Naive thymus-derived CD4-positive, alpha-beta T cell (primary cell): Measurements from ENCODE around the gene UBC. TPM values are rescaled to one million over a fixed set of nuclear protein-coding genes. Genes with fewer than 3 reads are reported as not detected.

Experiments used
- ATAC-seq: fragments of 150-1000 bp; cut with Tn5 transposase; 2 replicates; pipeline ENCODE4 v1.10.0; 2021; ENCODE audit warnings: mild to moderate bottlenecking, moderate library complexity
- CTCF ChIA-PET: fragments of 350-600 bp; sonication (Branson Sonifier 250); formaldehyde crosslinking; loops from one replicate; lab custom pipeline; 2021; ENCODE audit warnings: antibody characterized with exemption; lab: Charles Lee
- POLR2A ChIA-PET: fragments of 350-600 bp; sonication (Branson Sonifier 250); formaldehyde crosslinking; loops from one replicate; lab custom pipeline; 2021; ENCODE audit warnings: antibody characterized with exemption, inconsistent platforms; lab: Charles Lee
- DNase-seq, 9 donors: peaks; one replicate each; pipeline versions ENCODE4 v3.0.0 to v3.0.0-alpha.2; 2020 to 2022; ENCODE audit warnings: mixed read lengths in 1 of 9
- H3K27ac ChIP-seq: one replicate; pipeline ENCODE4 v1.7.0; 2013; ENCODE audit warnings: mild to moderate bottlenecking, low read depth, low read length, moderate library complexity
- H3K27me3 ChIP-seq, 2 donors: one replicate each; pipeline ENCODE4 v1.7.0; 2013; ENCODE audit warnings: low read length in 2 of 2, mild to moderate bottlenecking in 2 of 2, moderate library complexity in 2 of 2; ENCODE audit not compliant: control insufficient read depth in 2 of 2, insufficient read depth in 2 of 2
- H3K36me3 ChIP-seq, 3 experiments: 1 replicate in 2 of 3; 2 replicates in 1 of 3; pipeline ENCODE4 v1.7.0; 2013; ENCODE audit warnings: low read length in 3 of 3, mild to moderate bottlenecking in 3 of 3, moderate library complexity in 1 of 3; ENCODE audit not compliant: insufficient read depth in 3 of 3, control insufficient read depth in 2 of 3
- H3K4me1 ChIP-seq, 2 donors: one replicate each; pipeline ENCODE4 v1.7.0; 2013; ENCODE audit warnings: low read length in 2 of 2, mild to moderate bottlenecking in 2 of 2, moderate library complexity in 1 of 2; ENCODE audit not compliant: control insufficient read depth in 2 of 2, insufficient read depth in 2 of 2
- H3K4me3 ChIP-seq: 2 replicates; pipeline ENCODE4 v1.7.0; 2013; ENCODE audit warnings: mild to moderate bottlenecking, low read length
- H3K9me3 ChIP-seq, 3 experiments: 1 replicate in 2 of 3; 2 replicates in 1 of 3; pipeline ENCODE4 v1.7.0; 2013; ENCODE audit warnings: low read length in 3 of 3; ENCODE audit not compliant: control insufficient read depth in 2 of 3
- H3K27ac Mint-ChIP-seq, 9 donors: one replicate each; pipeline ENCODE4 v1.8.0; 2020 to 2022; ENCODE audit warnings: mixed read lengths in 9 of 9, mild to moderate bottlenecking in 8 of 9, moderate library complexity in 5 of 9, inconsistent platforms in 2 of 9
- H3K27me3 Mint-ChIP-seq, 5 donors: one replicate each; pipeline ENCODE4 v1.8.0; 2021 to 2022; ENCODE audit warnings: mixed read lengths in 5 of 5, mild to moderate bottlenecking in 1 of 5
- H3K36me3 Mint-ChIP-seq, 5 donors: one replicate each; pipeline ENCODE4 v1.8.0; 2020 to 2022; ENCODE audit warnings: mixed read lengths in 5 of 5, mild to moderate bottlenecking in 3 of 5, inconsistent platforms in 1 of 5
- H3K4me1 Mint-ChIP-seq, 7 donors: one replicate each; pipeline ENCODE4 v1.8.0; 2020 to 2022; ENCODE audit warnings: mixed read lengths in 7 of 7, mild to moderate bottlenecking in 3 of 7, inconsistent platforms in 1 of 7
- H3K4me3 Mint-ChIP-seq, 10 donors: one replicate each; pipeline ENCODE4 v1.8.0; 2020 to 2022; ENCODE audit warnings: mild to moderate bottlenecking in 10 of 10, mixed read lengths in 10 of 10, moderate library complexity in 6 of 10, inconsistent platforms in 2 of 10
- H3K9me3 Mint-ChIP-seq, 11 donors: one replicate each; pipeline ENCODE4 v1.8.0; 2020 to 2022; ENCODE audit warnings: mixed read lengths in 11 of 11, mild to moderate bottlenecking in 4 of 11, inconsistent platforms in 1 of 11, moderate library complexity in 1 of 11
- intact Hi-C, 2 donors: fragments of 100-400 bp; cut with micrococcal nuclease; formaldehyde crosslinking; loops; one replicate each; pipeline ENCODE4 v1.15.1; 2023
- microRNA-seq: library from miRNA; unstranded; fragments of <30 nt; microRNA quantifications from one replicate; pipeline ENCODE4 v1.2.0, GENCODE V29; 2022; ENCODE audit warnings: borderline microRNAs expressed
- polyA plus RNA-seq, 2 donors: library from polyadenylated mRNA; unstranded; fragments of 300-500 nt; fragmentation: Illumina TruSeq; gene quantifications; one replicate each; pipeline ENCODE4 v1.2.3, GENCODE V29; 2021
- total RNA-seq, 6 experiments: library from RNA in 5 of 6; stranded (reverse) in 5 of 6; gene quantifications; 1 replicate in 5 of 6; 2 replicates in 1 of 6; pipeline ENCODE4 v1.2.3 and lab custom pipeline; 2021 to 2026

The UBC gene
- total and polyA plus RNA-seq, 7 experiments from 2014 or later, result 753 to 1,865 (median 945) TPM

GRCh38 chr12:124862768-124863415 is 51.6 kb downstream of the UBC start:
- Mint-ChIP-seq H3K27ac (peak overlapping the region in 6 of 9 donors; percentile 14 to 75 (median 46)), H3K27me3 (peaks cover 0 to 4% (median 0%) of the 10 kb centered on the region in 5 donors), H3K4me1 (peaks cover 7 to 21% (median 11%) of the 10 kb centered on the region in 7 donors), H3K36me3 (no peaks in the 10 kb centered on the region), H3K9me3 (no peaks in the 10 kb centered on the region), H3K4me3 (peak overlapping the region; percentile 70 to 94 (median 80))
- Histone ChIP-seq H3K36me3 (no peaks in the 10 kb centered on the region), H3K27me3 (no peaks in the 10 kb centered on the region), H3K4me3 (peak overlapping the region; percentile 74), H3K4me1 (no peaks in the 10 kb centered on the region), H3K27ac (peak overlapping the region; percentile 48), H3K9me3 (no peaks in the 10 kb centered on the region)
- intact Hi-C loops, result loop anchor here (1.0 to 10.0 kb wide), 8 partner anchors 35 to 898 kb away; partner anchors contain the start of genes DHX37 (in 1 of the 2) and NCOR2 (in 1 of the 2)
- ChIA-PET POLR2A (no interaction called here), CTCF (no interaction called here)
- ATAC-seq (peak; percentile 5), DNase-seq (no peak)

GRCh38 chr12:124861898-124862676 is 52.4 kb downstream of the UBC start:
- Mint-ChIP-seq H3K4me3 (peak overlapping the region; percentile 70 to 94 (median 80)), H3K27me3 (peaks cover 0 to 4% (median 0%) of the 10 kb centered on the region in 5 donors), H3K27ac (peak overlapping the region in 5 of 9 donors; percentile 11 to 75 (median 31)), H3K36me3 (no peaks in the 10 kb centered on the region), H3K9me3 (no peaks in the 10 kb centered on the region), H3K4me1 (peaks cover 7 to 21% (median 11%) of the 10 kb centered on the region in 7 donors)
- Histone ChIP-seq H3K36me3 (no peaks in the 10 kb centered on the region), H3K4me3 (no peak overlapping the region), H3K27me3 (no peaks in the 10 kb centered on the region), H3K9me3 (no peaks in the 10 kb centered on the region), H3K27ac (no peak overlapping the region), H3K4me1 (no peaks in the 10 kb centered on the region)
- ATAC-seq (no peak), DNase-seq (no peak)
- ChIA-PET POLR2A (no interaction called here), CTCF (no interaction called here)
- intact Hi-C loops, result loop anchor here (2.0 to 10.0 kb wide), 7 partner anchors 45 to 897 kb away; partner anchors contain the start of genes DHX37 (in 1 of the 2) and NCOR2 (in 1 of the 2)

Small RNA genes within 50 kb of the gene (microRNA-seq; reads per million reads assigned to microRNA genes)
- not detected for gene MIR5188

Other genes with a start within 250 kb of the UBC start
- gene SCARB1, start 50.8 kb downstream of the UBC start, total RNA-seq, result 1 to 10 TPM; 2.5 to 7.1 (median 4.3) TPM
- 1 to 10 TPM; 2.2 to 2.6 TPM for gene SCARB1, start 50.8 kb downstream of the UBC start, polyA plus RNA-seq
- gene DHX37, start 74.5 kb upstream of the UBC start, total RNA-seq, result 10 to 100 TPM; 24.8 to 36.6 (median 29.8) TPM
- gene DHX37, start 74.5 kb upstream of the UBC start, polyA plus RNA-seq, result 1 to 10 TPM; 3.4 to 5.0 TPM
- gene BRI3BP, start 79.0 kb upstream of the UBC start, total RNA-seq, result 10 to 100 TPM in 1 of 5 experiments, 1 to 10 TPM in 4; 3.5 to 19.8 (median 7.9) TPM
- gene BRI3BP, start 79.0 kb upstream of the UBC start, polyA plus RNA-seq, result 1 to 10 TPM; 2.7 to 3.2 TPM
- gene AACS, start 150.8 kb upstream of the UBC start, total RNA-seq, result 10 to 100 TPM; 11.6 to 21.7 (median 14.8) TPM
- gene AACS, start 150.8 kb upstream of the UBC start, polyA plus RNA-seq, result 10 to 100 TPM; 13.2 to 17.2 TPM